NCI-H345 (cell line): ENCODE data around the gene GRIK5.
"Not testable (repeated sequence)": the region's sequence is repeated elsewhere in the genome, so short reads cannot be mapped to it uniquely, and the experiment has no call there.

ENCODE experiments used
- DNase-seq: peaks from one replicate; lab custom pipeline; 2025; lab: John Stamatoyannopoulos, UW

Gene GRIK5

GRCh38 chr19:42017040-42017439 lies 53.0 kb downstream of the GRIK5 start:
- DNase-seq = no peak

- DNase-seq = not testable (repeated sequence)
Observed at GRCh38 chr19:42012747-42013146, 57.3 kb downstream of the GRIK5 start.

GRCh38 chr19:42010245-42011126 lies 59.5 kb downstream of the GRIK5 start:
- DNase-seq = no peak

- no peak for DNase-seq
Observed at GRCh38 chr19:42006569-42006968, 63.4 kb downstream of the GRIK5 start.

GRCh38 chr19:42005504-42005903 lies 64.5 kb downstream of the GRIK5 start:
- DNase-seq = no peak

- DNase-seq = no peak
Observed at GRCh38 chr19:42003506-42004294, 66.3 kb downstream of the GRIK5 start.

GRCh38 chr19:41999878-42000208 lies 70.2 kb downstream of the GRIK5 start:
- DNase-seq = no peak

GRCh38 chr19:41999071-41999877 lies 70.7 kb downstream of the GRIK5 start:
- DNase-seq = peak; percentile 10

GRCh38 chr19:41998246-41999020 lies 71.6 kb downstream of the GRIK5 start:
- DNase-seq = peak; percentile 38

- DNase-seq = no peak
Observed at GRCh38 chr19:41997851-41998229, 72.2 kb downstream of the GRIK5 start.

GRCh38 chr19:41997121-41997850 lies 72.7 kb downstream of the GRIK5 start:
- no peak for DNase-seq

- DNase-seq = peak; percentile 13
Observed at GRCh38 chr19:41995959-41996797, 73.8 kb downstream of the GRIK5 start.

GRCh38 chr19:41994994-41995958 lies 74.7 kb downstream of the GRIK5 start:
- no peak for DNase-seq

- DNase-seq = no peak
Observed at GRCh38 chr19:41994521-41994971, 75.5 kb downstream of the GRIK5 start.

- peak; percentile 49 for DNase-seq
Observed at GRCh38 chr19:41993612-41994483, 76.2 kb downstream of the GRIK5 start, which contains the start of gene ATP1A3. ATP1A3 (minus strand) TSS chr19:41994230; CDS start chr19:41994076, 154 bp downstream.

- DNase-seq = not testable (repeated sequence)
Observed at GRCh38 chr19:41991925-41992569, 78.0 kb downstream of the GRIK5 start.

- DNase-seq = no peak
Observed at GRCh38 chr19:41991025-41991424, 79.0 kb downstream of the GRIK5 start.
